ENCODE results near the gene C1S.

DNA sequence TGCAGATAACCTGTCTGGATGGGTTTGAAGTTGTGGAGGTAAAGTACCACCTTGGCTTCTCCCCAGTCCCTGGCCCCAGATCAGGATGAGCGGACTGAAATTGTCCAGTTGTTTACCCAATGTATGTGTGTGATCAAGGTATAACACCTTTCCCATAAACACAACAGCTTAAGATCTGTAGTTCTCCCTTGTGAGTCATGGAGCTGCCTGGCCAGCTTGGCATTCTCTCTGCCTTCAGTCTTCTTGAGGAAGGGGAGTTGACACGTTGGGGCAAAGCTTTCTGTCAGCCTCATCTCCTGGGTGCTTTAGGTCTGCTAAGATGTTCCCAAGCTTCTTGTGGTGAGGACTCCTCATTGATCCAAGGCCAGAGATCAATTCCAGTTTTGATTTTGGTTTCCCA is 6.1 kb downstream of the C1S start:
- TF ChIP-seq, protein P1, sequence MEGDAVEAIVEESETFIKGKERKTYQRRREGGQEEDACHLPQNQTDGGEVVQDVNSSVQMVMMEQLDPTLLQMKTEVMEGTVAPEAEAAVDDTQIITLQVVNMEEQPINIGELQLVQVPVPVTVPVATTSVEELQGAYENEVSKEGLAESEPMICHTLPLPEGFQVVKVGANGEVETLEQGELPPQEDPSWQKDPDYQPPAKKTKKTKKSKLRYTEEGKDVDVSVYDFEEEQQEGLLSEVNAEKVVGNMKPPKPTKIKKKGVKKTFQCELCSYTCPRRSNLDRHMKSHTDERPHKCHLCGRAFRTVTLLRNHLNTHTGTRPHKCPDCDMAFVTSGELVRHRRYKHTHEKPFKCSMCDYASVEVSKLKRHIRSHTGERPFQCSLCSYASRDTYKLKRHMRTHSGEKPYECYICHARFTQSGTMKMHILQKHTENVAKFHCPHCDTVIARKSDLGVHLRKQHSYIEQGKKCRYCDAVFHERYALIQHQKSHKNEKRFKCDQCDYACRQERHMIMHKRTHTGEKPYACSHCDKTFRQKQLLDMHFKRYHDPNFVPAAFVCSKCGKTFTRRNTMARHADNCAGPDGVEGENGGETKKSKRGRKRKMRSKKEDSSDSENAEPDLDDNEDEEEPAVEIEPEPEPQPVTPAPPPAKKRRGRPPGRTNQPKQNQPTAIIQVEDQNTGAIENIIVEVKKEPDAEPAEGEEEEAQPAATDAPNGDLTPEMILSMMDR (IDR thresholded peaks at IDR 0.05): no peak
- TF ChIP-seq POLR2AphosphoS5 (IDR thresholded peaks at IDR 0.05; ENCODE audit: insufficient read depth in 1 of 2, low read depth in 1 of 2) (peak in 1 of 2 donors; percentile 27), POLR2A (IDR thresholded peaks at IDR 0.05) (no peak)

Measured in vagina (tissue), 2 donors.